Motor neuron (in vitro differentiated cells): ENCODE data around the gene CLEC4G. TPM values are rescaled to one million over a fixed set of nuclear protein-coding genes. Genes with fewer than 3 reads are reported as not detected.

Experiments used
- ATAC-seq, 8 experiments: fragments of 200-7000 bp; cut with Tn5 transposase; replicated peaks in 6 of 8; 2 replicates each; pipeline ENCODE4 v1.8.0; 2021; ENCODE audit warnings: mild to moderate bottlenecking in 8 of 8, moderate library complexity in 8 of 8
- H3K27ac ChIP-seq, 2 donors: fragments of 250-450 bp; sonication (Bioruptor Pico); 2 replicates each; pipeline ENCODE4 v1.9.0; 2021; ENCODE audit warnings: antibody characterized with exemption in 2 of 2, mild to moderate bottlenecking in 2 of 2, moderate library complexity in 1 of 2
- H3K4me1 ChIP-seq, 2 donors: fragments of 250-450 bp; sonication (Bioruptor Pico); replicated peaks in 1 of 2; 2 replicates each; pipeline ENCODE4 v1.6.1; 2021; ENCODE audit warnings: antibody characterized with exemption in 2 of 2, mild to moderate bottlenecking in 2 of 2, moderate library complexity in 1 of 2
- H3K4me3 ChIP-seq, 5 donors: fragments of 250-450 bp; sonication (Bioruptor Pico); 2 replicates each; pipeline ENCODE4 v1.9.0; 2021; ENCODE audit warnings: antibody characterized with exemption in 5 of 5, mild to moderate bottlenecking in 5 of 5, moderate library complexity in 4 of 5
- WGBS, 10 experiments: fragments of 450-650 bp; shearing (Covaris generic); methylation state at CpG; one replicate each; pipeline ENCODE4 v1.0.0; 2022; 5-methylcytosine and 5-hydroxymethylcytosine counted together
- in situ Hi-C, 9 experiments: fragments of 400-800 bp; cut with MboI; loops; one replicate each; pipeline ENCODE4 v1.15.0; 2021; ENCODE audit warnings: low sequenced_read_pairs in 9 of 9, low pct_unique_long_range_greater_than_20kb in 2 of 9; ENCODE audit not compliant: unreplicated experiment in 9 of 9
- total RNA-seq, 8 experiments: library from RNA; unstranded; fragments of 300-600 nt; gene quantifications; 2 replicates each; pipeline versions ENCODE4 v1.2.3 to v1.2.4, GENCODE V29; 2022

CLEC4G gene
- total RNA-seq, 8 experiments from 2014 or later = 0.20 TPM; not detected in 7

GRCh38 chr19:7692417-7693088, 39.4 kb downstream of the CLEC4G start:
- H3K4me3 ChIP-seq = no peak overlapping the region
- no peaks in the 10 kb centered on the region for H3K4me1 ChIP-seq
- H3K27ac ChIP-seq = no peak overlapping the region
- 0 to 84% (median 61%) methylated on average over 1 to 11 of the region's 13 CpGs; no CpG with 5 or more reads in 1 of the 10 experiments for WGBS, 10 experiments
- ATAC-seq = no peak
- in situ Hi-C loops = no loop called here

GRCh38 chr19:7691497-7691896, 40.4 kb downstream of the CLEC4G start:
- no peak for ATAC-seq
- Histone ChIP-seq H3K4me3 (no peak overlapping the region), H3K27ac (no peak overlapping the region), H3K4me1 (no peaks in the 10 kb centered on the region)
- in situ Hi-C loops = no loop called here

- H3K4me1 ChIP-seq = no peaks in the 10 kb centered on the region
- H3K27ac ChIP-seq = no peak overlapping the region
- no peak overlapping the region for H3K4me3 ChIP-seq
- no peak for ATAC-seq
- in situ Hi-C loops = no loop called here
- WGBS, 10 experiments = 20 to 96% (median 70%) methylated on average over 1 to 5 of the region's 8 CpGs; no CpG with 5 or more reads in 1 of the 10 experiments
Observed at GRCh38 chr19:7690779-7691258, 41.1 kb downstream of the CLEC4G start.

GRCh38 chr19:7689165-7689564, 42.7 kb downstream of the CLEC4G start:
- no peak for ATAC-seq
- H3K4me1 ChIP-seq = no peaks in the 10 kb centered on the region
- WGBS, 10 experiments = 50 to 80% methylated on average over 1 to 4 of the region's 23 CpGs; no CpG with 5 or more reads in 8 of the 10 experiments
- H3K27ac ChIP-seq = no peak overlapping the region
- in situ Hi-C loops = no loop called here
- H3K4me3 ChIP-seq = no peak overlapping the region

- in situ Hi-C loops = no loop called here
Observed at GRCh38 chr19:7687177-7687576, 44.7 kb downstream of the CLEC4G start.

GRCh38 chr19:7685546-7686445, 46.1 kb downstream of the CLEC4G start:
- in situ Hi-C loops = no loop called here
- WGBS, 10 experiments = 32 to 67% (median 45%) methylated on average over 1 to 6 of the region's 19 CpGs; no CpG with 5 or more reads in 6 of the 10 experiments
- Histone ChIP-seq H3K4me1 (peaks cover 3% of the 10 kb centered on the region in 2 donors), H3K27ac (no peak overlapping the region), H3K4me3 (no peak overlapping the region)
- no peak for ATAC-seq

More at GRCh38 chr19:7687177-7687576, 44.7 kb downstream of the CLEC4G start:
- peak in 2 of 8 experiments; percentile 15 to 20 for ATAC-seq
- 0 to 100% (median 86%) methylated on average over 1 to 8 of the region's 12 CpGs; no CpG with 5 or more reads in 6 of the 10 experiments for WGBS, 10 experiments
- H3K4me3 ChIP-seq = no peak overlapping the region
- no peak overlapping the region for H3K27ac ChIP-seq
- no peaks in the 10 kb centered on the region for H3K4me1 ChIP-seq

GRCh38 chr19:7682175-7682855, 49.6 kb downstream of the CLEC4G start:
- peak overlapping the region in 2 of 5 donors; percentile 95 to 97 for H3K4me3 ChIP-seq
- no peak overlapping the region for H3K27ac ChIP-seq
- H3K4me1 ChIP-seq = peaks cover 10 to 11% of the 10 kb centered on the region in 2 donors
- no peak for ATAC-seq
- in situ Hi-C loops = no loop called here
- 92 to 100% (median 99%) methylated on average over 1 to 28 of the region's 74 CpGs; no CpG with 5 or more reads in 5 of the 10 experiments for WGBS, 10 experiments

- H3K4me1 ChIP-seq = peaks cover 10 to 11% of the 10 kb centered on the region in 2 donors
- peak; percentile 27 to 68 (median 36) for ATAC-seq
- peak overlapping the region; percentile 57 to 79 for H3K27ac ChIP-seq
- 0 to 28% methylated on average over 1 to 5 of the region's 43 CpGs; no CpG with 5 or more reads in 8 of the 10 experiments for WGBS, 10 experiments
- peak overlapping the region; percentile 60 to 97 (median 95) for H3K4me3 ChIP-seq
- in situ Hi-C loops = no loop called here
Observed at GRCh38 chr19:7681340-7682174, 50.4 kb downstream of the CLEC4G start.

- H3K4me3 ChIP-seq = peak within 1 kb of the TSS; percentile 60 to 97 (median 95)
- in situ Hi-C loops = no loop called here
- H3K4me1 ChIP-seq = peaks cover 10 to 11% of the 10 kb centered on the region in 2 donors
- H3K27ac ChIP-seq = peak within 1 kb of the TSS; percentile 57 to 79
- WGBS, 10 experiments = 0% methylated on average over 3 to 7 of the region's 79 CpGs; no CpG with 5 or more reads in 7 of the 10 experiments
- ATAC-seq = peak; percentile 53 to 85 (median 80)
Observed at GRCh38 chr19:7680606-7681339, 51.1 kb downstream of the CLEC4G start, which contains the start of gene TRAPPC5. Gene TRAPPC5 (plus strand): TSS chr19:7680833. CDS start chr19:7682254, 1,421 bp downstream.

GRCh38 chr19:7679771-7680605, 51.9 kb downstream of the CLEC4G start:
- in situ Hi-C loops = no loop called here
- peaks cover 10 to 11% of the 10 kb centered on the region in 2 donors for H3K4me1 ChIP-seq
- peak overlapping the region in 1 of 2 donors; percentile 31 for H3K27ac ChIP-seq
- ATAC-seq = peak in 1 of 8 experiments; percentile 7
- H3K4me3 ChIP-seq = peak overlapping the region; percentile 60 to 97 (median 95)
- 0 to 61% (median 36%) methylated on average over 1 to 15 of the region's 22 CpGs; no CpG with 5 or more reads in 4 of the 10 experiments for WGBS, 10 experiments
